ENCODE measurements around the gene ERCC6. TPM values are rescaled to one million over a fixed set of nuclear protein-coding genes. Genes with fewer than 3 reads are reported as not detected.

ERCC6 gene
- total and polyA plus RNA-seq, 10 of the 15 experiments (the other 5 are each of a cell fraction or from before 2014, with no cell fraction given): 4.3 to 15.6 (median 7.8) TPM

- ChIA-PET SMC1A (ENCODE audit: uncharacterized antibody, unreplicated experiment) (interaction anchor here (0.7 to 2.2 kb wide), 10 partner anchors 8 to 920 kb away, joined by 3 to 6 read pairs (median 4); no protein-coding TSS in a partner anchor), RAD21 (ENCODE audit: unreplicated experiment) (interaction anchor here (0.8 to 1.4 kb wide), 4 partner anchors 12 to 877 kb away, joined by 3 to 8 read pairs (median 4); no protein-coding TSS in a partner anchor), CTCF (interaction anchor here (0.6 to 2.0 kb wide), 6 partner anchors 10 to 877 kb away, joined by 3 to 10 read pairs (median 4); no protein-coding TSS in a partner anchor), POLR2A (no interaction called here)
- H3K4me1 ChIP-seq (ENCODE audit: control insufficient read depth, insufficient read depth, low read length): peaks cover 32% of the 10 kb centered on the region
- in situ Hi-C loops (cut with MboI) (loop anchor here (10.0 kb wide), 1 partner anchor 870 kb away; no protein-coding TSS in a partner anchor), intact Hi-C loops (cut with micrococcal nuclease; ENCODE audit: unreplicated experiment) (no loop called here)
- H3K79me2 ChIP-seq (ENCODE audit: control insufficient read depth, insufficient read depth, low read length): peaks cover 19% of the 10 kb centered on the region
- H3K9me3 ChIP-seq (replicated peaks; ENCODE audit: control insufficient read depth, insufficient read depth, low read length): no peaks in the 10 kb centered on the region
- peak overlapping the region; percentile 72 for H3K27ac ChIP-seq (ENCODE audit: control insufficient read depth, insufficient read depth)
- no peaks in the 10 kb centered on the region for H4K20me1 ChIP-seq (ENCODE audit: control insufficient read depth, insufficient read depth)
- H3K4me2 ChIP-seq (ENCODE audit: control insufficient read depth, insufficient read depth): peak overlapping the region; percentile 73
- peak; percentile 95 for FAIRE-seq
- H3K4me3 ChIP-seq: peak overlapping the region; percentile 42; the same call in 1 of the 2 replicates
- ATAC-seq: peak; percentile 74
- no TSS peak for BruUV-seq (replicated peaks)
- H3K36me3 ChIP-seq (ENCODE audit: control insufficient read depth in 2 of 2, insufficient read depth in 2 of 2, low read length in 1 of 2): peaks cover 3 to 7% of the 10 kb centered on the region in 2 experiments; a peak in 3 of 4 replicates
- H3K9ac ChIP-seq (ENCODE audit: control insufficient read depth, insufficient read depth, low read length): peak overlapping the region; percentile 46
- no peaks in the 10 kb centered on the region for H3K27me3 ChIP-seq (replicated peaks in 1 of 2; ENCODE audit: control insufficient read depth in 2 of 2, insufficient read depth in 2 of 2, low read length in 1 of 2)
- DNase-seq (ENCODE audit: low read depth, low spot score): peak; percentile 91
- WGBS (ENCODE audit: insufficient coverage, insufficient replicate concordance, low lambda C conversion rate, missing lambda C conversion rate): 10% methylated on average over 9 of the region's 9 CpGs
- H2AFZ ChIP-seq (ENCODE audit: control insufficient read depth, low read depth, low read length): peak overlapping the region; percentile 39; the same call in 1 of the 2 replicates
- TF ChIP-seq RELB (IDR thresholded peaks at IDR 0.05; ENCODE audit: low read depth) (peak; percentile 61; the same call in 1 of the 2 replicates), ZNF687 (IDR thresholded peaks at IDR 0.05) (peak; percentile 87), RUNX3 (IDR thresholded peaks at IDR 0.05; ENCODE audit: low read length) (peak; percentile 35), MTA2 (IDR thresholded peaks at IDR 0.05; ENCODE audit: low read depth) (peak; percentile 48; the same call in 1 of the 2 replicates), SMARCA5 (IDR thresholded peaks at IDR 0.05) (peak; percentile 74; the same call in 1 of the 2 replicates), MEF2B (IDR thresholded peaks at IDR 0.05; ENCODE audit: partially characterized antibody, poor library complexity, severe bottlenecking) (peak; percentile 47), PAX5 (IDR thresholded peaks at IDR 0.05; ENCODE audit: borderline replicate concordance, low read depth, low read length) (peak; percentile 83; the same call in 1 of the 2 replicates), NBN (IDR thresholded peaks at IDR 0.05) (peak; percentile 75; the same call in 1 of the 2 replicates), SKIL (IDR thresholded peaks at IDR 0.05; ENCODE audit: low read depth, poor library complexity, severe bottlenecking) (peak; percentile 78), CREB1 (IDR thresholded peaks at IDR 0.05; ENCODE audit: low read depth) (peak; percentile 72), ATF3 (IDR thresholded peaks at IDR 0.05; ENCODE audit: borderline replicate concordance, extremely low read depth, low read depth, low read length) (no peak), HDAC6 (IDR thresholded peaks at IDR 0.05; ENCODE audit: unreplicated experiment) (no peak), TCF12 (IDR thresholded peaks at IDR 0.05; ENCODE audit: low read depth, low read length) (no peak), ATF7 (IDR thresholded peaks at IDR 0.05; ENCODE audit: low read depth) (peak; percentile 74), ZZZ3 (IDR thresholded peaks at IDR 0.05; ENCODE audit: control insufficient read depth, insufficient read length, low read depth) (no peak)
These were observed 4.1 kb downstream of the ERCC6 start for GRCh38 chr10:49534670-49535381.

All from GM12878 (cell line).